Measurements from ENCODE around the gene SLC4A1. TPM values are rescaled to one million over a fixed set of nuclear protein-coding genes. Genes with fewer than 3 reads are reported as not detected.

SLC4A1 gene
- total RNA-seq, 2 donors from 2014 or later = 0.56 TPM; not detected in 1

GRCh38 chr17:44213403-44214229, 54.3 kb downstream of the SLC4A1 start:
- Histone ChIP-seq H3K4me3 (no peak overlapping the region), H3K4me1 (ENCODE audit: control insufficient read depth in 1 of 2, low read depth in 2 of 2) (peaks cover 15 to 26% of the 10 kb centered on the region in 2 donors), H3K36me3 (peaks cover 48% of the 10 kb centered on the region), H3K9me3 (no peaks in the 10 kb centered on the region), H3K27me3 (replicated peaks; ENCODE audit: insufficient read depth) (no peaks in the 10 kb centered on the region), H3K27ac (no peak overlapping the region)
- DNase-seq (ENCODE audit: low spot score) = no peak
- ATAC-seq (ENCODE audit: insufficient number of reproducible peaks, low FRiP score, low read depth) = no peak
- no peak for TF ChIP-seq CTCF (IDR thresholded peaks at IDR 0.05)

- Histone ChIP-seq H3K4me3 (no peak overlapping the region), H3K27me3 (replicated peaks; ENCODE audit: insufficient read depth) (no peaks in the 10 kb centered on the region), H3K9me3 (no peaks in the 10 kb centered on the region), H3K27ac (no peak overlapping the region), H3K36me3 (peaks cover 54% of the 10 kb centered on the region), H3K4me1 (ENCODE audit: control insufficient read depth in 1 of 2, low read depth in 2 of 2) (peaks cover 11 to 21% of the 10 kb centered on the region in 2 donors)
- TF ChIP-seq CTCF (IDR thresholded peaks at IDR 0.05) = no peak
- ATAC-seq (ENCODE audit: insufficient number of reproducible peaks, low FRiP score, low read depth) = no peak
- no peak for DNase-seq (ENCODE audit: low spot score)
These were observed 55.2 kb downstream of the SLC4A1 start for GRCh38 chr17:44212507-44213402.

- Histone ChIP-seq H3K9me3 (no peaks in the 10 kb centered on the region), H3K36me3 (peaks cover 62% of the 10 kb centered on the region), H3K4me1 (ENCODE audit: control insufficient read depth in 1 of 2, low read depth in 2 of 2) (peaks cover 4 to 11% of the 10 kb centered on the region in 2 donors), H3K4me3 (no peak overlapping the region), H3K27me3 (replicated peaks; ENCODE audit: insufficient read depth) (no peaks in the 10 kb centered on the region), H3K27ac (no peak overlapping the region)
- TF ChIP-seq CTCF (IDR thresholded peaks at IDR 0.05) = no peak
- DNase-seq (ENCODE audit: low spot score) (no peak), ATAC-seq (ENCODE audit: insufficient number of reproducible peaks, low FRiP score, low read depth) (no peak)
These were observed 56.4 kb downstream of the SLC4A1 start for GRCh38 chr17:44211281-44212265.

GRCh38 chr17:44210342-44211192, 57.4 kb downstream of the SLC4A1 start:
- no peak for ATAC-seq (ENCODE audit: insufficient number of reproducible peaks, low FRiP score, low read depth)
- peak; percentile 61 for DNase-seq (ENCODE audit: low spot score)
- no peak overlapping the region for H3K27ac ChIP-seq
- peak overlapping the region; percentile 16 for H3K4me3 ChIP-seq
- peaks cover 4 to 11% of the 10 kb centered on the region in 2 donors for H3K4me1 ChIP-seq (ENCODE audit: control insufficient read depth in 1 of 2, low read depth in 2 of 2)
- peaks cover 56% of the 10 kb centered on the region for H3K36me3 ChIP-seq
- peak; percentile 98 for TF ChIP-seq CTCF (IDR thresholded peaks at IDR 0.05)
- H3K27me3 ChIP-seq (replicated peaks; ENCODE audit: insufficient read depth) = no peaks in the 10 kb centered on the region
- no peaks in the 10 kb centered on the region for H3K9me3 ChIP-seq
